Smooth muscle cell (in vitro differentiated cells): ENCODE results near the gene RPLP2. TPM values are rescaled to one million over a fixed set of nuclear protein-coding genes. Genes with fewer than 3 reads are reported as not detected.

Experiments used
- DNase-seq: peaks from one replicate; lab custom pipeline; 2025; ENCODE audit not compliant: unreplicated experiment; lab: John Stamatoyannopoulos, UW
- H2AFZ ChIP-seq: fragments of 200-600 bp; sonication (generic); 2 replicates; pipeline ENCODE4 v1.6.0; 2016; ENCODE audit warnings: antibody characterized with exemption, low read depth, mild to moderate bottlenecking
- H3F3A ChIP-seq: fragments of 200-600 bp; sonication (generic); 2 replicates; pipeline ENCODE4 v1.6.0; 2017; ENCODE audit warnings: antibody characterized with exemption, low read depth
- H3K27ac ChIP-seq: fragments of 200-600 bp; sonication (generic); 2 replicates; pipeline ENCODE4 v1.5.1; 2016; ENCODE audit warnings: low read depth, mild to moderate bottlenecking
- H3K27me3 ChIP-seq: fragments of 200-600 bp; sonication (generic); 2 replicates; pipeline ENCODE4 v1.6.1; 2016; ENCODE audit warnings: low read depth, mild to moderate bottlenecking
- H3K36me3 ChIP-seq: fragments of 200-600 bp; sonication (generic); 2 replicates; pipeline ENCODE4 v1.5.1; 2016; ENCODE audit warnings: low read depth
- H3K4me1 ChIP-seq: fragments of 200-600 bp; sonication (generic); 2 replicates; pipeline ENCODE4 v1.5.1; 2016; ENCODE audit warnings: low read depth
- H3K4me2 ChIP-seq: fragments of 200-600 bp; sonication (generic); 2 replicates; pipeline ENCODE4 v1.6.0; 2016; ENCODE audit warnings: mild to moderate bottlenecking
- H3K4me3 ChIP-seq: fragments of 200-600 bp; sonication (generic); 2 replicates; pipeline ENCODE4 v1.5.1; 2016; ENCODE audit warnings: mild to moderate bottlenecking
- H3K79me2 ChIP-seq: fragments of 200-600 bp; sonication (generic); 2 replicates; pipeline ENCODE4 v1.6.0; 2016; ENCODE audit warnings: low read depth, mild to moderate bottlenecking
- H3K9ac ChIP-seq: fragments of 200-600 bp; sonication (generic); 2 replicates; pipeline ENCODE4 v1.6.0; 2016; ENCODE audit warnings: low read depth
- H3K9me3 ChIP-seq: fragments of 200-600 bp; sonication (generic); replicated peaks from 2 replicates; pipeline ENCODE4 v1.5.1; 2016; ENCODE audit warnings: low read depth
- H4K20me1 ChIP-seq: fragments of 200-600 bp; sonication (generic); 2 replicates; pipeline ENCODE4 v1.6.0; 2016; ENCODE audit warnings: low read depth
- CTCF ChIP-seq: fragments of 200-600 bp; sonication (generic); IDR thresholded peaks from 2 replicates; pipeline ENCODE4 v1.5.1; 2017; ENCODE audit warnings: borderline replicate concordance, mild to moderate bottlenecking, antibody characterized with exemption; ENCODE audit not compliant: insufficient read depth, poor library complexity, severe bottlenecking
- WGBS: methylation state at CpG from one replicate; pipeline ENCODE4 v1.1.7; 2016; ENCODE audit warnings: low lambda C conversion rate; 5-methylcytosine and 5-hydroxymethylcytosine counted together
- polyA plus RNA-seq: library from polyadenylated mRNA; unstranded; fragments of >200 nt; fragmentation: Nextera tagmentation; extraction: Ambion mirVana; gene quantifications from 2 replicates; pipeline ENCODE4 v1.2.1, GENCODE V29; 2016
- total RNA-seq: library from RNA; depleted of rRNA; stranded (reverse); fragments of >200 nt; gene quantifications from 2 replicates; pipeline ENCODE4 v1.2.3, GENCODE V29; 2014

Gene RPLP2
- total and polyA plus RNA-seq, 2 experiments from 2014 or later, result 472 to 622 TPM

DNA sequence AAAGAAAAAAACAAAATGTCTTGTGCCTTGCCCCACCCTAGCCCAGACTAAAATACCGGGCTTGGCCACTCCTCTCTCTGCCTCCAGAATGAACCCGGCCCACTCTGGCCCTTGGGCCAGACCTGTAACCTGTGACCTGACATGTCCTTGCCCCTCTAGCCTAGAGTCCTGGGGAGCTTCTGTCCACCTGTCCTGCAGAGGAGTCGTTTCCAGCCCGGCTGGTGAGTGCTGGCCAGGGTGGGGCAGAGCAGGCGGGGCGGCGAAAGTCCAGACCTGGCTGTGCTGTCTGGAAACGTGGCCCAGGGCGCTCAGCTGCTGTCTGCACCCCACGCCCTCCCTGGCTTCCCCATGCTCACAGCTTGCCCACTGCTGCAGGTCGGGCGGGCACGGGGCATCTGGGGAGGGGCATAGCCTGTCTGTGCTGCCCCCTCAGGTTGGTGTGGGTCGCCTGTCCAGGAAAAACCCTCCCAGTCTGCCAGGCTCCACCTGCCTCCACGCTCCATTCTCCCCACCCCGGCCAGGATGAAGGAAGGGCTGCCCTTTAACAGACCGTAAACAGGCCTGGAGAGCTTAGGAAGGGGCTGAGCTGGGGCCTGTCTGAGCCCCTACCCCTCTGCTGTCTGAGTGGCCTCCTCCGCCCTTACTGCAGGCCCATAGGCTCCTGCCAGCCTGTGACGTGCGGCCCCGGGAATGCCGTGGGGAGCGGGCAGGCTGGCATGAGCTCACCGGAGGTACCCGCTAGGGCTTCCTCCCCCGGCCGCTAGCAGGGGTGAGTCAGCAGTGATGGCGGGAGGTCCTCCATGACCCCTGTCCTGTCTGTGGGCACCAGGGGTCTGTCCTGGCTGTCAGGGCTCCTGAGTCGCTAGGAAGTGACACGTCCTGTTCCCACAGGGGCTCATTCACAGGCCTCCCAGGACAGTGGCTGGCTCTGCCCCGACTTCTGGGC lies 24.9 kb downstream of the RPLP2 start:
- Histone ChIP-seq H3F3A (peaks cover 15% of the 10 kb centered on the region), H4K20me1 (peaks cover 74% of the 10 kb centered on the region), H3K27me3 (peaks cover 17% of the 10 kb centered on the region), H3K27ac (peak overlapping the region; percentile 90), H3K4me2 (peak overlapping the region; percentile 97), H3K9me3 (no peaks in the 10 kb centered on the region), H3K4me1 (peaks cover 28% of the 10 kb centered on the region), H3K9ac (peak overlapping the region; percentile 65), H2AFZ (no peak overlapping the region), H3K4me3 (peak overlapping the region; percentile 73), H3K79me2 (peaks cover 28% of the 10 kb centered on the region), H3K36me3 (no peaks in the 10 kb centered on the region)
- DNase-seq, result no peak
- WGBS, result 63% methylated on average over 30 of the region's 31 CpGs
- no peak for TF ChIP-seq CTCF

GRCh38 chr11:836274-836673 lies 26.5 kb downstream of the RPLP2 start:
- Histone ChIP-seq H3K4me2 (no peak overlapping the region), H3K27ac (no peak overlapping the region), H3K4me3 (no peak overlapping the region), H2AFZ (no peak overlapping the region), H3K9me3 (no peaks in the 10 kb centered on the region), H3K9ac (no peak overlapping the region), H3F3A (peaks cover 22% of the 10 kb centered on the region), H3K36me3 (no peaks in the 10 kb centered on the region), H3K79me2 (peaks cover 37% of the 10 kb centered on the region), H4K20me1 (peaks cover 80% of the 10 kb centered on the region), H3K27me3 (peaks cover 3% of the 10 kb centered on the region), H3K4me1 (peaks cover 22% of the 10 kb centered on the region)
- TF ChIP-seq CTCF, result no peak
- no peak for DNase-seq
- WGBS, result 98% methylated on average over 14 of the region's 14 CpGs

DNA sequence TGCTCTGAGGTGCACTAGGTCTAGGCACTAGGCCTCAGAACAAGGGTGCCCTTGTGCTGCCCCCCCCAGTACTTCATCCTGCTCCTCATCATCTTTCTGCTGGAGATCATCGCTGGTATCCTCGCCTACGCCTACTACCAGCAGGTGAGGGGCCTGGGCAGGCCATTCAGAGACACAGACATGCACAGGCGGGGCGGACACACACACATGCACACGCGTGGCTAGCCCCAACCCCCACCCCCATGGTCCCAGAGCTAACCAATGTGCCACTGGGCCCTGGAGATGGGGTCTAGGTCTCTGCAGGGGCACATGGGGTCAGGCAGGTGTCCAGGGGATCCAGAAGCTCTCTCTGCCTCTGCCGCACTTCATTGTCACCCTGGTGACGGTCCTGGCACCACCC lies 26.9 kb downstream of the RPLP2 start:
- H3K4me1 ChIP-seq, result peaks cover 21% of the 10 kb centered on the region
- no peak for DNase-seq
- no peak overlapping the region for H3K4me3 ChIP-seq
- H3K9ac ChIP-seq, result no peak overlapping the region
- H3K27me3 ChIP-seq, result no peaks in the 10 kb centered on the region
- no peak for TF ChIP-seq CTCF
- WGBS, result 88% methylated on average over 9 of the region's 9 CpGs
- H3K9me3 ChIP-seq, result no peaks in the 10 kb centered on the region
- H3K4me2 ChIP-seq, result no peak overlapping the region
- no peak overlapping the region for H2AFZ ChIP-seq
- H4K20me1 ChIP-seq, result peaks cover 82% of the 10 kb centered on the region
- H3K36me3 ChIP-seq, result no peaks in the 10 kb centered on the region
- no peak overlapping the region for H3K27ac ChIP-seq
- H3F3A ChIP-seq, result peaks cover 23% of the 10 kb centered on the region
- peaks cover 41% of the 10 kb centered on the region for H3K79me2 ChIP-seq
